ENCODE measurements around the gene PLCG1.
"Not testable (repeated sequence)": the region's sequence is repeated elsewhere in the genome, so short reads cannot be mapped to it uniquely, and the experiment has no call there.

PLCG1 gene

GRCh38 chr20:41136680-41137613 lies at the start of gene PLCG1:
PLCG1 (plus strand) TSS chr20:41137543; CDS start chr20:41137642, 99 bp downstream.
- DNase-seq, result peak; percentile 54

GRCh38 chr20:41087777-41088176 lies 49.6 kb upstream of the PLCG1 start:
- no peak for DNase-seq

- no peak for DNase-seq
Observed at GRCh38 chr20:41089555-41089954, 47.8 kb upstream of the PLCG1 start.

DNA sequence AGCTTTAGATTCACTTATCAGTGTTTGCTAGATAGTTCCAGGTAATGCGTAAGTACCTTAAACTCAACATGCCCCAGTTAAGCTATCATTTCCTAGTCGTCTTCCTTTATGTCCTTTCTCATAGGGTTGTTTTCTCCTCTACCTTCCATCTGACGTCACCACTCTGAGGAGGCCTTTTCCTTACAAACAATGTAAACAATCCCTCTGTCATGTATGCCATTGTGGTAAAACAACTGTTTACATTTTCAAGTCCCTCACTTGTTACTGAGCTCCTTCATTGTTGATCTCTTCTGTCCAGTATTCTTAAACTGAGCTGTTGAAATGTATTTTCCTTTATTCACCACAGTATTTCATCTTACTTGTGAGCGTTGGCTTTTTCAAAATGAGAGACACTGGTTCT lies 45.4 kb upstream of the PLCG1 start:
- DNase-seq, result no peak

- DNase-seq, result no peak
Observed at GRCh38 chr20:41094353-41095055, 42.8 kb upstream of the PLCG1 start.

- DNase-seq, result no peak
Observed at GRCh38 chr20:41095110-41095969, 42.0 kb upstream of the PLCG1 start.

- DNase-seq, result no peak
Observed at GRCh38 chr20:41098703-41099250, 38.6 kb upstream of the PLCG1 start.

- DNase-seq, result no peak
Observed at GRCh38 chr20:41100001-41100480, 37.3 kb upstream of the PLCG1 start.

DNA sequence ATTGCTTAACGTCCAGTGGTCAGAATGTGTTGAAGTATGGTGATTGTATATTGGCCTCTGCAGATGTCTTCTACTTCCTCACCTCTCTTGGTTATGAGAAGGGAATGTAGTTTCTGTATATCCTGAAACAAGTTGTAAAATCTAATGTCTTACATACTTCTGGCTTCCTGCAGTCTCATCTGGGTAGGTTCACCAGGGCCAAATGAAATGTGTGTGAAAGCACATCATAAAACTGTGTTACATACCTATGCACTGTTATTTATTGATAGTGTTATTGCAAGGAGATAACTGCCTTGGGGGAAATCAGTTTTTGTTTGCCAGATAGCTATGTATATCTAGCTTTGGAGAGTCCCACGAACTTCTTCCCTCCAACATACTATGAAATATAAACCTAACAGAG lies 35.7 kb upstream of the PLCG1 start:
- no peak for DNase-seq

- DNase-seq, result no peak
Observed at GRCh38 chr20:41108531-41108930, 28.8 kb upstream of the PLCG1 start.

DNA sequence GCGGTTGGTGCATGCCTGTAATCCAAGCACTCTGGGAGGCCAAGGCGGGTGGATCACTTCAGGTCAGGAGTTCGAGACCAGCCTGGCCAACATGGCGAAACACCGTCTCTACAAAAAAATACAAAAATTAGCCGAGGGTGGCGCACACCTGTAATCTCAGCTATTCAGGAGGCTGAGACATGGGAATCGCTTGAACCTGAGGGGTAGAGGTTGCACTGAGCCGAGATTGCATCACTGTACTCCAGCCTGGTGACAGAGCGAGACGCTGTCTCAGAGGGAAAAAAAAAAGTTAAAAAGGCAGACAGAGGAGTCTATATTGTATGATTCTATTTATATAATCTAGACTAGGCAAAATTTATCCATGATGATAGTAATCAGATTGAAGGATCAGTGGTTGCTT lies 27.3 kb upstream of the PLCG1 start:
- DNase-seq, result no peak

DNA sequence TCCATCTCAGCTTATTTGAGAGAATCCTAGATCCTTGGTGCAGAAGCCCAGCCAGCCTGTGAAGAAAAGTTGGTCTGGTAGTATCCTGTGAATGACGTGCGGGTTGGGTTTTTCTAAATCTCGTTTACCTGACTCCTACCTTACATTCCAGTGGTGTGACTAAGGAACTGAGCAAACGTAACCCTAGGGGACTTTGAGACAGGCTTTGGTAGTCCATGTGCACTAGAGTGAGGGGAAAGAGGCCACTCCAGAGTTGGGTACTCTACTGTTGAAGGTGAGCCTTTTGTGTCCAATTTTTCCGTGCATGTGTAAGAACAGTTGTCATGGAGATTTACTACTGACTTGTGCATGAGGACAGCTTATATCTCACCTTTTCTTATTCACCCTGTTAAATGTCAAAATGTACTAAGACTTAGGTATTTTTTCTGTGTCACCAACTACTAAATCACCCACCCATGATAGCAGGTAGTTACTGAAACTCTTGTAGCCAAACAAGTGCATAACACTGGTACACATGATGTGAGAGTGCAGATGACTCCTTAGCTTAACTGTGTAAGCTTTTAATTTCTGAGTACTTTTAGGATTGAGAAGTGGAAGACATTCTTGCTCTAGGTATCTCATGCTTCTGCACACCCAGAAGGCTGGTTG lies 26.3 kb upstream of the PLCG1 start:
- no peak for DNase-seq

DNA sequence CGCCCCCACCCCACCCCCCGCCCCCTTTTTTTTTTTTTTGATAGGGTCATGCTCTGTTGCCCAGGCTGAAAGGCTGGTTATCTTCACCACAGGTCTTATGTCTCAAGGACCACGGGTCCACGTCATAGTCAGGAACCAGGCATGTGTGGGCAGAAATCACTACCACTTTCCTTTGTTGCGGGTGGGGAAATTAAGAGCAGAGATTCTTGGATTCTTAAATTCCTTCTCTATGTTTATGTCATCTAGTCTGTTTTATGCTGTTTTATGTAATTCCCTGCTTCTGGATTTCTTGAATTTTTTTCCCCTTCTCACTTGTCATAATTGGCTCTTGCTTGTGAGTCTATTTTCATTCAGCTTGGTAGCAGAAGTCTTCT lies 25.8 kb upstream of the PLCG1 start:
- DNase-seq, result no peak

GRCh38 chr20:41116282-41116956 lies 20.9 kb upstream of the PLCG1 start:
- DNase-seq, result no peak

GRCh38 chr20:41118159-41118558 lies 19.2 kb upstream of the PLCG1 start:
- DNase-seq, result not testable (repeated sequence)

GRCh38 chr20:41118632-41119031 lies 18.7 kb upstream of the PLCG1 start:
- no peak for DNase-seq

- no peak for DNase-seq
Observed at GRCh38 chr20:41119614-41120561, 17.5 kb upstream of the PLCG1 start.

- DNase-seq, result no peak
Observed at GRCh38 chr20:41121399-41121798, 15.9 kb upstream of the PLCG1 start.

- no peak for DNase-seq
Observed at GRCh38 chr20:41123631-41124030, 13.7 kb upstream of the PLCG1 start.

- DNase-seq, result no peak
Observed at GRCh38 chr20:41124451-41125094, 12.8 kb upstream of the PLCG1 start.

All from cortex of kidney (tissue), 1 donor.